ENCODE results near the gene IGSF21. TPM values are rescaled to one million over a fixed set of nuclear protein-coding genes. Genes with fewer than 3 reads are reported as not detected.

The IGSF21 gene
- total and polyA plus RNA-seq, 11 donors: 0.54 to 2.2 (median 0.94) TPM; not detected in 1

GRCh38 chr1:18148461-18148860, 40.9 kb downstream of the IGSF21 start:
- H3K4me1 ChIP-seq: peaks cover 0 to 4% (median 0%) of the 10 kb centered on the region in 12 donors
- TF ChIP-seq POLR2A (IDR thresholded peaks at IDR 0.05) (no peak), CTCF (IDR thresholded peaks at IDR 0.05) (no peak)
- H3K4me3 ChIP-seq: no peak overlapping the region
- ATAC-seq (no peak), DNase-seq (no peak)
- WGBS, 4 donors: 72 to 79% (median 76%) methylated on average over 5 of the region's 5 CpGs
- no peaks in the 10 kb centered on the region for H3K36me3 ChIP-seq
- no peaks in the 10 kb centered on the region for H3K9me3 ChIP-seq
- no peak overlapping the region for H3K27ac ChIP-seq
- intact Hi-C loops (cut with DNase I): no loop called here
- peaks cover 0 to 15% (median 3%) of the 10 kb centered on the region in 9 donors for H3K27me3 ChIP-seq

GRCh38 chr1:18149027-18149641, 41.5 kb downstream of the IGSF21 start:
- H3K27ac ChIP-seq: no peak overlapping the region
- intact Hi-C loops (cut with DNase I): no loop called here
- peaks cover 0 to 15% (median 0%) of the 10 kb centered on the region in 9 donors for H3K27me3 ChIP-seq
- H3K36me3 ChIP-seq: no peaks in the 10 kb centered on the region
- H3K4me3 ChIP-seq: no peak overlapping the region
- H3K9me3 ChIP-seq: no peaks in the 10 kb centered on the region
- TF ChIP-seq POLR2A (IDR thresholded peaks at IDR 0.05) (no peak), CTCF (IDR thresholded peaks at IDR 0.05) (peak in 2 of 12 donors; percentile 6 to 7)
- DNase-seq (peak in 1 of 5 donors; percentile 44), ATAC-seq (peak in 3 of 4 donors; percentile 34 to 64 (median 59))
- H3K4me1 ChIP-seq: peaks cover 0 to 4% (median 0%) of the 10 kb centered on the region in 12 donors
- 50 to 55% (median 52%) methylated on average over 15 to 19 of the region's 19 CpGs for WGBS, 4 donors

DNA sequence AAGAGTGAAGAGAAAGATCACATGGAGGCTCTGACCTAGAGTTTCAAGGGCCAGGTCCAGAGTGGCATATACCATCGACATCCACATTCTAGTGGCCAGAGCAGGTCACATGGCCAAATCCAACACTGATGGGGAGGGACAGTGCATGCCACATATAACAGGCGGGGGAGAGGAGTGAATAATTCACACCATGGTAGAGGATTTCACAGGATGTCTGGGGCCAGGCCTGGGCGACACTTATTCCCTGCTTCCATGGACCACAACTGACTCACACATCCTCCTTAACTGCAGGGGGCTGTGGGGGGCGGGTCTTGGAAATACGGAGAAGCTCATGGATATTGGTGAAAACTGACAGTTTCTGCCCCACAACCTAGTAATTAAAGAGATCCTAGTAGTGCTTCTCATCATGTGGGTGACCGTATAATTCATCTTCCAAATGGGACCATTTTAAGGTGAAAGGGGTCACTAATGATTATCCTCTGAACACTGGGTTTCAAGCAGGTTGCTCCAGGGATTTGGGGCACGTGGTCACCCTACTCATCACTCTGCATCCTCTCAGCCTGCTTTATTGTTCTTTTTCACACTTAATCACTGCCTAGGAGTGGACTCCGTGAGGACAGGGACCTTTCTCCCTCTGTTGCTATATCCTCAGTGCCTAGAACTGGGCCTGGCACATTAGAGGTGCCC, 44.0 kb downstream of the IGSF21 start:
- Histone ChIP-seq H3K4me3 (no peak overlapping the region), H3K27me3 (peaks cover 0 to 9% (median 3%) of the 10 kb centered on the region in 9 donors), H3K36me3 (no peaks in the 10 kb centered on the region), H3K27ac (no peak overlapping the region), H3K4me1 (no peaks in the 10 kb centered on the region), H3K9me3 (no peaks in the 10 kb centered on the region)
- intact Hi-C loops (cut with DNase I): no loop called here
- no peak for TF ChIP-seq CTCF (IDR thresholded peaks at IDR 0.05)
- no peak for TF ChIP-seq POLR2A (IDR thresholded peaks at IDR 0.05)
- ATAC-seq (no peak), DNase-seq (no peak)
- WGBS, 4 donors: 50 to 66% (median 59%) methylated on average over 7 to 8 of the region's 8 CpGs

DNA sequence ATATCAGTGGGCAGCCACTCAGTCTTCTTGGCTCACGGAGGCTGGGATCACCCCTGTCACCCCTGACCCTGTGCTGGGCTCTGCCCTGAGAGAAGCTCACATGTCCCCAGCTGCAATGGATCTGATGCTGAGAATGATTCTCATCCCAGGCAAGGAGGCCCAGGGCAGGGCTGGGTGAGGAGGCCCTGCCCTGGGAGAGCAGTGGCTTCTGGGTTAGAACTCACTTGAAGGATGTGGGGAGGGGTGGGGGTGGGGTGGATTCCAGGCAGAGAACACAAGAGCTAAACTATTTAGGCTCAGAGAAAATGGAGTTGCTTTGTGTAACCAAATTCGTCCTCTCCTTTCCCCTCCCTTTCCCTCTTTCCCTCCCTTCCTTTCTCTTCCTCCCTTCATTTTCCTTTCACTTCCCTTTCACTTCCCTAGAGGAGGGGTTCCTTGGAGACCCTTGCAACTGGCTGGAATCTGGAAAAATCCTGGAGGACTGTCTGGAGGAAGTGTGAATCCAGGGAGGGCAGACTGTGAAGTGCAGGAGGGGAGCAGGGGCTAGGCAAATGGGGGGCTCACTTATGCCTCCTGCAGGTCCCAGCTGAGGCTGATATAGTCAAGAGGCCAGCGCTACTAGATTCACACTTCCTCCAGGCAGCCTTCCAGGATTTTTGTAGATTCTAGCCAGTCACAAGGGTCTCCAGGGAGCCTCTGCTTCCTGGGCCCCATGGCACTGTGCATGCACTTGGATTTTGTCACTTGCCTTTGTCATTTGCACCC, 47.0 kb downstream of the IGSF21 start:
- Histone ChIP-seq H3K36me3 (no peaks in the 10 kb centered on the region), H3K27me3 (peaks cover 0 to 33% (median 3%) of the 10 kb centered on the region in 9 donors), H3K4me1 (no peaks in the 10 kb centered on the region), H3K4me3 (no peak overlapping the region), H3K27ac (no peak overlapping the region), H3K9me3 (no peaks in the 10 kb centered on the region)
- TF ChIP-seq CTCF (IDR thresholded peaks at IDR 0.05): no peak
- no peak for TF ChIP-seq POLR2A (IDR thresholded peaks at IDR 0.05)
- DNase-seq (no peak), ATAC-seq (no peak)
- WGBS, 4 donors: 40 to 57% (median 50%) methylated on average over 3 of the region's 3 CpGs
- intact Hi-C loops (cut with DNase I): no loop called here
